Neural cell (in vitro differentiated cells): ENCODE measurements around the gene PKP3. TPM values are rescaled to one million over a fixed set of nuclear protein-coding genes. Genes with fewer than 3 reads are reported as not detected.

Source experiments
- H2AFZ ChIP-seq: fragments of 200-600, 300-800 bp; sonication (generic), shearing (Covaris generic); 2 replicates; pipeline ENCODE4 v1.6.0; 2014; ENCODE audit warnings: low read depth, mild to moderate bottlenecking, antibody characterized with exemption, low read length, moderate library complexity
- H3F3A ChIP-seq: fragments of 200-600 bp; shearing (Covaris generic); 2 replicates; pipeline ENCODE4 v1.6.1; 2016; ENCODE audit warnings: mild to moderate bottlenecking, moderate library complexity, mixed read lengths, antibody characterized with exemption, low read length; ENCODE audit not compliant: insufficient read depth, poor library complexity, severe bottlenecking
- H3K27ac ChIP-seq: fragments of 200-600, 300-800 bp; sonication (generic), shearing (Covaris generic); 2 replicates; pipeline ENCODE4 v1.5.1; 2014; ENCODE audit warnings: mild to moderate bottlenecking, low read length, moderate library complexity
- H3K27me3 ChIP-seq: fragments of 300-800, 200-600 bp; sonication (generic), shearing (Covaris generic); 2 replicates; pipeline ENCODE4 v1.6.0; 2014; ENCODE audit warnings: mild to moderate bottlenecking, low read depth, low read length, moderate library complexity; ENCODE audit not compliant: insufficient read depth
- H3K36me3 ChIP-seq: fragments of 300-800, 200-600 bp; sonication (generic), shearing (Covaris generic); 2 replicates; pipeline ENCODE4 v1.5.1; 2014; ENCODE audit warnings: mild to moderate bottlenecking, antibody characterized with exemption, low read length, moderate library complexity; ENCODE audit not compliant: insufficient read depth
- H3K4me2 ChIP-seq: fragments of 300-800, 200-600 bp; sonication (generic), shearing (Covaris generic); 2 replicates; pipeline ENCODE4 v1.6.0; 2014; ENCODE audit warnings: mild to moderate bottlenecking, low read length
- H3K4me3 ChIP-seq: fragments of 300-800, 200-600 bp; sonication (generic), shearing (Covaris generic); 2 replicates; pipeline ENCODE4 v1.5.1; 2014; ENCODE audit warnings: mild to moderate bottlenecking, low read length, moderate library complexity
- H3K79me2 ChIP-seq: fragments of 200-600 bp; shearing (Covaris generic); replicated peaks from 2 replicates; pipeline ENCODE4 v1.6.0; 2014; ENCODE audit warnings: mild to moderate bottlenecking, low read length, moderate library complexity; ENCODE audit not compliant: insufficient read depth
- H3K9ac ChIP-seq: fragments of 300-800, 200-600 bp; sonication (generic), shearing (Covaris generic); 2 replicates; pipeline ENCODE4 v1.6.1; 2016; ENCODE audit warnings: mild to moderate bottlenecking, low read length, mixed read lengths
- H3K9me2 ChIP-seq: fragments of 200-600 bp; shearing (Covaris generic); 2 replicates; pipeline ENCODE4 v1.6.1; 2016; ENCODE audit warnings: mild to moderate bottlenecking, low read length, mixed read lengths; ENCODE audit not compliant: insufficient read depth
- H3K9me3 ChIP-seq: fragments of 200-600, 300-800 bp; sonication (generic), shearing (Covaris generic); 2 replicates; pipeline ENCODE4 v1.6.1; 2016; ENCODE audit warnings: mild to moderate bottlenecking, mixed run types, low read length, moderate library complexity, mixed read lengths
- H4K20me1 ChIP-seq: fragments of 200-600 bp; shearing (Covaris generic); 2 replicates; pipeline ENCODE4 v1.6.1; 2016; ENCODE audit warnings: mild to moderate bottlenecking, mixed run types; ENCODE audit not compliant: insufficient read depth
- EP300 ChIP-seq: fragments of 450-650 bp; conservative IDR thresholded peaks from 2 replicates; pipeline ENCODE4 v1.6.1; 2014; ENCODE audit warnings: antibody characterized with exemption, mild to moderate bottlenecking, moderate library complexity; ENCODE audit not compliant: poor library complexity, severe bottlenecking
- EZH2 ChIP-seq: fragments of 200-600, 300-800 bp; shearing (Covaris generic), sonication (generic); IDR thresholded peaks from 2 replicates; pipeline ENCODE4 v1.6.1; 2014; ENCODE audit warnings: antibody characterized with exemption, low read length, borderline replicate concordance, mild to moderate bottlenecking; ENCODE audit not compliant: insufficient read depth, poor library complexity, severe bottlenecking
- RAD21 ChIP-seq: fragments of 450-650 bp; conservative IDR thresholded peaks from 2 replicates; pipeline ENCODE4 v1.6.1; 2014; ENCODE audit warnings: antibody characterized with exemption, mild to moderate bottlenecking, moderate library complexity
- SMC3 ChIP-seq: fragments of 450-650 bp; conservative IDR thresholded peaks from 2 replicates; pipeline ENCODE4 v1.6.1; 2014; ENCODE audit warnings: antibody characterized with exemption, mild to moderate bottlenecking, moderate library complexity; ENCODE audit not compliant: poor library complexity
- polyA plus RNA-seq: library from polyadenylated mRNA; depleted of rRNA; stranded (reverse); fragments of >200 nt; gene quantifications from 2 replicates; pipeline ENCODE4 v1.2.3, GENCODE V29; 2014
- TF ChIP-seq, protein P1 (sequence below): IDR thresholded peaks from 2 replicates; pipeline ENCODE4 v1.6.1; 2012; ENCODE audit warnings: borderline replicate concordance
- TF ChIP-seq, protein P2 (sequence below): fragments of 450-650 bp; IDR thresholded peaks from 2 replicates; pipeline ENCODE4 v1.5.1; 2014; ENCODE audit warnings: antibody characterized with exemption, mild to moderate bottlenecking, moderate library complexity; ENCODE audit not compliant: poor library complexity, severe bottlenecking

Gene PKP3
- polyA plus RNA-seq, 1 donor from 2014 or later, result not detected

DNA sequence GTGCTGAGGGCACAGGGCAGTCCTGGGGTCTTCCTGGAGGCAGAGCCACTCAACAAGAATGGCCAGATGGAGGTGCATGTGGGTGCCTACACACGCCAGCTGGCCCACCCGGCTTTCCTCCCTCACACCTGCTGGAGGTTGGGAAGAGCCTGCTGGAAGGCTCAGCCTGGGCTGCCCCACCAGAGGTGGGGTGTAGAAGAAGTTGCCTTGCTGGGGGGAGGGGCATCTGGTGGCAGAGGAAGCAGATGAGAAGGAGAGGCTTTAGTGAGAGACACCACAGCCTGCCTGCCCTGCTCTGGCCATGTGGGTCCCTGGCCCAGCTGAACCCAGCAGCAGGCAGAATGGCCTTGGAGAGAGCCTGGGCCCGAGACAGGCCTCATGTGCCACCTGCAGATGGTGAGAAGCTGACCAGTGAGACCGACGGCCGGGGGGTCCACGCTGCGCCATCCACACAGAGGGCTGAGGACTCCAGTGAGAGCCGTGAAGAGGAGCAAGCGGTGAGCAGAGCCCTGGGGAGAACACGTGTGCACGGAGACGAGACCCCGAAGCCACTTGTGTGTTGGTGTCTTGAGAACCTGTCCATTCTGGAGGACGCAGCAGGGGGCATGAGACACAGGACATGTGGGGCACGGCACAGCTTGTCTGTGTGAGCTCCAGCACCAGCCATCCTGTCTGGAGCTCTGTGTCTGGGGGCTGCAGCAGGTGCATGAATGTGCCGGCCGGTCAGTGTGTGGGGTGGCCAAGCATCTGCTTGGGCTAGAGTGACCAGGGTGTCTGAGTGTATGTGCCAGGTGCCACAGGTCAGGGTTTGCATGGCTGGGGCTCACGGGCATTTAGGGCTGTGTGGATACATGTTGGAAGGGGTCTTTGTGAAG, 22.1 kb upstream of the PKP3 start:
- Histone ChIP-seq H3K36me3 (peaks cover 7% of the 10 kb centered on the region), H3K9me2 (no peaks in the 10 kb centered on the region), H3K4me2 (no peak overlapping the region), H3K27me3 (no peaks in the 10 kb centered on the region), H4K20me1 (no peaks in the 10 kb centered on the region), H3K4me3 (peak overlapping the region; percentile 90), H3K9ac (no peak overlapping the region), H2AFZ (no peak overlapping the region), H3K27ac (no peak overlapping the region), H3K79me2 (peaks cover 16% of the 10 kb centered on the region), H3F3A (no peaks in the 10 kb centered on the region), H3K9me3 (no peaks in the 10 kb centered on the region)
- no peak for TF ChIP-seq EP300
- TF ChIP-seq, protein P1, sequence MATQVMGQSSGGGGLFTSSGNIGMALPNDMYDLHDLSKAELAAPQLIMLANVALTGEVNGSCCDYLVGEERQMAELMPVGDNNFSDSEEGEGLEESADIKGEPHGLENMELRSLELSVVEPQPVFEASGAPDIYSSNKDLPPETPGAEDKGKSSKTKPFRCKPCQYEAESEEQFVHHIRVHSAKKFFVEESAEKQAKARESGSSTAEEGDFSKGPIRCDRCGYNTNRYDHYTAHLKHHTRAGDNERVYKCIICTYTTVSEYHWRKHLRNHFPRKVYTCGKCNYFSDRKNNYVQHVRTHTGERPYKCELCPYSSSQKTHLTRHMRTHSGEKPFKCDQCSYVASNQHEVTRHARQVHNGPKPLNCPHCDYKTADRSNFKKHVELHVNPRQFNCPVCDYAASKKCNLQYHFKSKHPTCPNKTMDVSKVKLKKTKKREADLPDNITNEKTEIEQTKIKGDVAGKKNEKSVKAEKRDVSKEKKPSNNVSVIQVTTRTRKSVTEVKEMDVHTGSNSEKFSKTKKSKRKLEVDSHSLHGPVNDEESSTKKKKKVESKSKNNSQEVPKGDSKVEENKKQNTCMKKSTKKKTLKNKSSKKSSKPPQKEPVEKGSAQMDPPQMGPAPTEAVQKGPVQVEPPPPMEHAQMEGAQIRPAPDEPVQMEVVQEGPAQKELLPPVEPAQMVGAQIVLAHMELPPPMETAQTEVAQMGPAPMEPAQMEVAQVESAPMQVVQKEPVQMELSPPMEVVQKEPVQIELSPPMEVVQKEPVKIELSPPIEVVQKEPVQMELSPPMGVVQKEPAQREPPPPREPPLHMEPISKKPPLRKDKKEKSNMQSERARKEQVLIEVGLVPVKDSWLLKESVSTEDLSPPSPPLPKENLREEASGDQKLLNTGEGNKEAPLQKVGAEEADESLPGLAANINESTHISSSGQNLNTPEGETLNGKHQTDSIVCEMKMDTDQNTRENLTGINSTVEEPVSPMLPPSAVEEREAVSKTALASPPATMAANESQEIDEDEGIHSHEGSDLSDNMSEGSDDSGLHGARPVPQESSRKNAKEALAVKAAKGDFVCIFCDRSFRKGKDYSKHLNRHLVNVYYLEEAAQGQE, result no peak
- TF ChIP-seq, protein P2, sequence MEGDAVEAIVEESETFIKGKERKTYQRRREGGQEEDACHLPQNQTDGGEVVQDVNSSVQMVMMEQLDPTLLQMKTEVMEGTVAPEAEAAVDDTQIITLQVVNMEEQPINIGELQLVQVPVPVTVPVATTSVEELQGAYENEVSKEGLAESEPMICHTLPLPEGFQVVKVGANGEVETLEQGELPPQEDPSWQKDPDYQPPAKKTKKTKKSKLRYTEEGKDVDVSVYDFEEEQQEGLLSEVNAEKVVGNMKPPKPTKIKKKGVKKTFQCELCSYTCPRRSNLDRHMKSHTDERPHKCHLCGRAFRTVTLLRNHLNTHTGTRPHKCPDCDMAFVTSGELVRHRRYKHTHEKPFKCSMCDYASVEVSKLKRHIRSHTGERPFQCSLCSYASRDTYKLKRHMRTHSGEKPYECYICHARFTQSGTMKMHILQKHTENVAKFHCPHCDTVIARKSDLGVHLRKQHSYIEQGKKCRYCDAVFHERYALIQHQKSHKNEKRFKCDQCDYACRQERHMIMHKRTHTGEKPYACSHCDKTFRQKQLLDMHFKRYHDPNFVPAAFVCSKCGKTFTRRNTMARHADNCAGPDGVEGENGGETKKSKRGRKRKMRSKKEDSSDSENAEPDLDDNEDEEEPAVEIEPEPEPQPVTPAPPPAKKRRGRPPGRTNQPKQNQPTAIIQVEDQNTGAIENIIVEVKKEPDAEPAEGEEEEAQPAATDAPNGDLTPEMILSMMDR, result no peak
- TF ChIP-seq EZH2, result no peak
- TF ChIP-seq SMC3, result no peak
- no peak for TF ChIP-seq RAD21

DNA sequence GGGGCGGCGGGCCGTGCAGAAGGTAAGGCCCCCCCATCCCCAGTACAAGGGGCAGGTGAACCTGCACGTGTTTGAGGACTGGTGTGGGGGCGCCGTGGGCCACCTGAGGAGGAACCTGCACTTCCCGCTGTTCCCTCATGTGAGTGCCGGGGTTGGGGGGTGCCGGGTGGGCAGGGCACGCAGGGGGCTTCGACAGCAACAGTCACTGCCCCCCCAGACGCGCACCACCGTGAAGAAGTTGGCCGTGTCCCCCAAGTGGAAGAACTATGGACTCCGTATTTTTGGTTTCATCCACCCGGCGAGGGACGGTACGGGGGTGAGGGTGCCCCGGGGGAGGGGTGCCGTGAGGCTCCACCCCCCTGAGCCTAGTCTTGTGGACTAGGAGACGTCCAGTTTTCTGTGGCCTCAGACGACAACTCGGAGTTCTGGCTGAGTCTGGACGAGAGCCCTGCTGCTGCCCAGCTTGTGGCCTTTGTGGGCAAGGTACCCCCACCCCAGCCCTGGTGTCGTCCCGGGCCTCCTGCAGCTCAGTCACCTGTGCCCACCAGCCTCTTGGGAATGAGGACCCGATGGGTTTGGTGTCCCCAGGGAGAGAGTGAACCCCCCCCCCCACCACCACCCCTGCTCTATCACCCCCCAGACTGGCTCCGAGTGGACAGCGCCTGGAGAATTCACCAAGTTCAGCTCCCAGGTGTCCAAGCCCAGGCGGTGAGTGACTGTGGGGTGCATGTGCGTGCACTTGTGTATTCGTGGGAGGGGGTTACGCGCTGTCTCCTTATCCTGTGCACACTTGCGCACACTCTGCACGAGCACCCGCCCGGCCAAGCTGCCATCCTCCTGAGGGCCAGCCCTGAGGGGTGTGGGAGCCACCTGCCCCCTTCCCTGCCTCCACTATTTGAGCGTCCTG, 20.9 kb upstream of the PKP3 start:
- H3K36me3 ChIP-seq, result peaks cover 7% of the 10 kb centered on the region

More for the DNA sequence above, 20.9 kb upstream of the PKP3 start:
- H2AFZ ChIP-seq, result no peak overlapping the region
- H3K9ac ChIP-seq, result no peak overlapping the region
- H4K20me1 ChIP-seq, result no peaks in the 10 kb centered on the region
- H3K4me2 ChIP-seq, result no peak overlapping the region
- H3K9me3 ChIP-seq, result no peaks in the 10 kb centered on the region
- no peak overlapping the region for H3K4me3 ChIP-seq
- H3K27ac ChIP-seq, result no peak overlapping the region
- TF ChIP-seq EZH2 (no peak), RAD21 (no peak), SMC3 (no peak)
- no peaks in the 10 kb centered on the region for H3K27me3 ChIP-seq
- no peaks in the 10 kb centered on the region for H3F3A ChIP-seq
- peaks cover 16% of the 10 kb centered on the region for H3K79me2 ChIP-seq
- no peaks in the 10 kb centered on the region for H3K9me2 ChIP-seq
